ENCODE data around the gene MTCL1.

MTCL1 gene

DNA sequence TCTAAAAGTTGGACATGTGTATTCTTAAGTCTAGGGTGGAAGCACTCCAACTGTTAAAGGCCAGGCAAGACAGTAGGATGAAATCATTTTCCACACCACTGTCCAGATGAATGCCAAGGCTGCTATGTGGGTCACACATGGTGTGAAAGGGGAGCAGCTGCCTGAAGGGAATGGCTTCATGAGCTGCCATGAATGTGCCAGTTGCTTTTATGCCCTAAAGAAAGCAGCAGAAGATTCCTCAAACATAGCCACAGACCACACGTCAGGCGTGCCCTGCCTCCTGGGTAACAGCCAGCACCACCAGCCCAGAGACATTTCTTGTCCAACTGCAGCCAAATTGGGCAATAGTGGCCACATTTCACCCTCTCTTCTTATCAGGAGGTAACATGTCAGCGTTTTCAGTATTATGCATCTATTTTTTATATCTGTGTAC lies 130.2 kb downstream of the MTCL1 start:
- no peak for DNase-seq (ENCODE audit: extremely low spot score)

DNA sequence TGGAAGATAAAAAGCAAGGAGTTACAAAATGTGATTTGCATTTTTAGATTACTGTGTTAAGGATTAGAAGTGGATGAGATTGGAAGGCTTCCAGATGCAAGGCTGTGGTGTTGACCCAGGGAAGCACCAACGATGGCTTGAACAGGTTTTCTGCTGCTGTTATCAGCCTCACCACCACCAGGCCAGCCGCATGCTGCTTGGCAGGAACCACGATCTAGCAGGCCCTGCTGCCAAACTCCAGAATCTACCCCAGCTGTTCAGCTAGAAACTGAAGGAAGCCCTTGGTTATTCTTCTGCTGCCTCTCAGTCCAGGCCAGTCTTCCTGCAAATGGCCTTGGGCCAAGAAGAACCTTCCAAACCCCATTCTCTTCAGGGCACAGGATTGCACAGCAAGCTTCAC lies 133.9 kb downstream of the MTCL1 start:
- ChIA-PET POLR2A (no interaction called here), CTCF (interaction anchor here (1.0 kb wide), 1 partner anchor 28 kb away, joined by 3 read pairs; no protein-coding TSS in a partner anchor)
- no peak for TF ChIP-seq HDGF (IDR thresholded peaks at IDR 0.05; ENCODE audit: borderline replicate concordance)
- TF ChIP-seq FOXA1 (IDR thresholded peaks at IDR 0.05): no peak
- no peak for TF ChIP-seq FOXM1 (IDR thresholded peaks at IDR 0.05; ENCODE audit: borderline replicate concordance)
- DNase-seq (ENCODE audit: extremely low spot score): no peak

More for the DNA sequence above, 130.2 kb downstream of the MTCL1 start:
- CTCF ChIA-PET: no interaction called here
- POLR2A ChIA-PET: no interaction called here
- no peak for TF ChIP-seq FOXA1 (IDR thresholded peaks at IDR 0.05)
- no peak for TF ChIP-seq ARNT (IDR thresholded peaks at IDR 0.05)
- no peak for TF ChIP-seq BHLHE40 (IDR thresholded peaks at IDR 0.05; ENCODE audit: borderline replicate concordance)
- TF ChIP-seq SP1 (IDR thresholded peaks at IDR 0.05): no peak
- no peak for TF ChIP-seq ZNF384 (IDR thresholded peaks at IDR 0.05)
- TF ChIP-seq SUZ12 (IDR thresholded peaks at IDR 0.05): no peak
- TF ChIP-seq HDGF (IDR thresholded peaks at IDR 0.05; ENCODE audit: borderline replicate concordance): no peak
- TF ChIP-seq ELF4 (IDR thresholded peaks at IDR 0.05): no peak
- TF ChIP-seq TARDBP (IDR thresholded peaks at IDR 0.05): no peak
- TF ChIP-seq L3MBTL2 (conservative IDR thresholded peaks at IDR 0.05): no peak
- TF ChIP-seq, protein P1, sequence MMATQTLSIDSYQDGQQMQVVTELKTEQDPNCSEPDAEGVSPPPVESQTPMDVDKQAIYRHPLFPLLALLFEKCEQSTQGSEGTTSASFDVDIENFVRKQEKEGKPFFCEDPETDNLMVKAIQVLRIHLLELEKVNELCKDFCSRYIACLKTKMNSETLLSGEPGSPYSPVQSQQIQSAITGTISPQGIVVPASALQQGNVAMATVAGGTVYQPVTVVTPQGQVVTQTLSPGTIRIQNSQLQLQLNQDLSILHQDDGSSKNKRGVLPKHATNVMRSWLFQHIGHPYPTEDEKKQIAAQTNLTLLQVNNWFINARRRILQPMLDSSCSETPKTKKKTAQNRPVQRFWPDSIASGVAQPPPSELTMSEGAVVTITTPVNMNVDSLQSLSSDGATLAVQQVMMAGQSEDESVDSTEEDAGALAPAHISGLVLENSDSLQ (IDR thresholded peaks at IDR 0.05): no peak
- TF ChIP-seq FOXM1 (IDR thresholded peaks at IDR 0.05; ENCODE audit: borderline replicate concordance): no peak
- no peak for TF ChIP-seq NFRKB (IDR thresholded peaks at IDR 0.05)
- TF ChIP-seq LEF1 (IDR thresholded peaks at IDR 0.05; ENCODE audit: borderline replicate concordance): no peak
- TF ChIP-seq FOXK2 (IDR thresholded peaks at IDR 0.05): no peak
- no peak for TF ChIP-seq CTBP1 (IDR thresholded peaks at IDR 0.05; ENCODE audit: borderline replicate concordance)

DNA sequence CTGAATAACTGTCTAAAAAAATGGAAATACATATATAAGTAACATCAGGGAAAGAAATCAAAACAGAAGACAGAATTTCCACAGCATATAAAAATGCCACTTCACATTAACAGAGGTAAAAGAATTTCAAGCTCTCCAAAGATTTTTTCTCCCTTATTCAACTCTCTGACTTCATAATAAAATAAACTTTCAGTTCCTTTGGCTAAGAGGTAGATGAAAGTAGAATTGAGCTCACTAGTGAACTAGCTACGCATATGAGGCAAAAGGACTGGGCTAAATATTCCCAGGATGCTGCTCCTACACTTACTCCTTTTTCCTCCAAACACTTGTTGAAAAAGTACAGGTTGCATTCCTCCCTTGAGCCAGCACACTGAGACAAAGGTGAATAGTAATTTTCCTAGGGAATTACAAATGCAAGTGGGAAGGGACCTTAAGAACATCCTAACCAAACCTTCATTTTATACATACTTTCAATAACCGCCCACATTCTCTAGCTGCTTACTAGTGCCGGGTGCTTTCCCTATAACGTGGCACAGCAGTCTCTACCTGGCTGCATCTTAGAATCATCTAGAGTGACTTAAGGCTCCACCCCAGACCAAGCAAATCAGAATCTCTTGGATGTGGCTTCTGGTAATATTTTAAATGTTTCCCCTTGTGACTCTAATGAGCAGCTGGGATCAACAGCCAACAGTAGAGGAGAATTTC lies 136.6 kb downstream of the MTCL1 start:
- ChIA-PET CTCF (no interaction called here), POLR2A (no interaction called here)
- DNase-seq (ENCODE audit: extremely low spot score): no peak

DNA sequence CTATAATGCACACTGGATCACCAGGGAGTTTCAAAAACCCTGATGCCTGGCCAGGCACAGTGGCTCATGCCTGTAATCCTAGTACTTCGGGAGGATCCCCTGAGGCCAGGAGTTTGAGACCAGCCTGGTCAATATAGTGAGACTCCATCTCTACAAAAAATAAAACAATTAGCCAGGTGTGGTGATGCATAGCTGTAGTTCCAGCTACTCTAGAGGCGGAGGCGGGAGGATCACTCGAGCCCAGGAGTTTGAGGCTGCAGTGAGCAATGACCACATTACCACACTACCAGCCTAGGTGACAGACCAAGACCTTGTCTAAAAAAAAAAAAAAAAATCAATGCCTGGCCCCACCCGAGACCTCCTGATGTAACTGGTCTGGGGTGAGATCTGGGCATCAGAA lies 137.2 kb downstream of the MTCL1 start:
- ChIA-PET CTCF (no interaction called here), POLR2A (no interaction called here)
- no peak for DNase-seq (ENCODE audit: extremely low spot score)
- TF ChIP-seq HDGF (IDR thresholded peaks at IDR 0.05; ENCODE audit: borderline replicate concordance): no peak

More for the DNA sequence above, 136.6 kb downstream of the MTCL1 start:
- TF ChIP-seq L3MBTL2 (conservative IDR thresholded peaks at IDR 0.05) (no peak), TARDBP (IDR thresholded peaks at IDR 0.05) (no peak), FOXA1 (IDR thresholded peaks at IDR 0.05) (no peak), ARNT (IDR thresholded peaks at IDR 0.05) (no peak), LEF1 (IDR thresholded peaks at IDR 0.05; ENCODE audit: borderline replicate concordance) (no peak), BHLHE40 (IDR thresholded peaks at IDR 0.05; ENCODE audit: borderline replicate concordance) (no peak), FOXM1 (IDR thresholded peaks at IDR 0.05; ENCODE audit: borderline replicate concordance) (no peak), SUZ12 (IDR thresholded peaks at IDR 0.05) (no peak), ELF4 (IDR thresholded peaks at IDR 0.05) (no peak), CTBP1 (IDR thresholded peaks at IDR 0.05; ENCODE audit: borderline replicate concordance) (no peak), NFRKB (IDR thresholded peaks at IDR 0.05) (no peak), ZNF384 (IDR thresholded peaks at IDR 0.05) (no peak), SP1 (IDR thresholded peaks at IDR 0.05) (no peak), FOXK2 (IDR thresholded peaks at IDR 0.05) (no peak), HDGF (IDR thresholded peaks at IDR 0.05; ENCODE audit: borderline replicate concordance) (no peak)
- TF ChIP-seq, protein P1 (IDR thresholded peaks at IDR 0.05): no peak

DNA sequence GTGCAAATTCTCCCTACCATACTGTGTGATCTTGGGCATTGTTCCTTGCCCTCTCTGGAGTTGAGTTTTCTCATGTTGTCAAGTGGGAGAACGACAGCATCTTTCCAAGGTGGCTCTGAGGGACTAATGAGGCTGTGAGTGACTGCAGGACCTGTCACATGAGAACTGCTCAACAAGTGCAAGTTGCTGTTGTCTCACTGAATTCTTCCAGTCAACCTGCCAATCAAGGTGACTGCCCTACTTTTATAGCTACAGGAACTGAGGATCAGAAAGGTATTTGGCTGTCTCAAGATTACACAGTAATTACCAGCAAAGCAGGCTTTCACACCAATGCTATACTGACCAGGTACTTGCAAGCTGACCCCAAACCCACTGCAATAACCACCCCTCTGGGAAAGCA lies 137.6 kb downstream of the MTCL1 start:
- DNase-seq (ENCODE audit: extremely low spot score): no peak
- TF ChIP-seq ZNF384 (IDR thresholded peaks at IDR 0.05) (no peak), NFRKB (IDR thresholded peaks at IDR 0.05) (no peak), CTBP1 (IDR thresholded peaks at IDR 0.05; ENCODE audit: borderline replicate concordance) (no peak), FOXM1 (IDR thresholded peaks at IDR 0.05; ENCODE audit: borderline replicate concordance) (no peak), TARDBP (IDR thresholded peaks at IDR 0.05) (no peak), FOXA1 (IDR thresholded peaks at IDR 0.05) (no peak), ARNT (IDR thresholded peaks at IDR 0.05) (no peak), LEF1 (IDR thresholded peaks at IDR 0.05; ENCODE audit: borderline replicate concordance) (no peak), FOXK2 (IDR thresholded peaks at IDR 0.05) (no peak), SP1 (IDR thresholded peaks at IDR 0.05) (no peak)
- TF ChIP-seq, protein P1 (IDR thresholded peaks at IDR 0.05): no peak
- ChIA-PET POLR2A (no interaction called here), CTCF (no interaction called here)

DNA sequence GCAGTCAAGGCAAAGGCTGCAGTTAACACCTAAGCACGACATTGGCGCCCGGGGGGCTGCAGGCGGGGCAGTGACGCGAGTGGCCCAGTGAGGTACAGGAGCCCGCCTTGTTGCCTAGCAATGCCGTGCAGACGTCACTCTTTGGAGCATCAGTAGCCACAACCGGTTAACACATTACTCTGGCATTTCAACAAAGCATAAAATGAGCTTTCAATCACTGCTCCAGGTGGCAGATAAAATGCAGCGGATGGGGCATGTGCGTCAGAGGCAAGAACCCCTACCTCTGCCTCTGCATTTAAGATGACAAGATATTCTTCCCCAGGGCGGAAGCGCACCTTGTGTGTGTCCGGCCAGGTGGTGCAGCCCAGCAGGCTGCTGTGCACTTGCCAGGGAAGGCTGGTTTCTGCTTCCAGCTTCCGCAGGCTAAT lies 139.4 kb downstream of the MTCL1 start:
- no peak for TF ChIP-seq ELF4 (IDR thresholded peaks at IDR 0.05)
- TF ChIP-seq NFRKB (IDR thresholded peaks at IDR 0.05): no peak
- TF ChIP-seq, protein P1 (IDR thresholded peaks at IDR 0.05): no peak
- DNase-seq (ENCODE audit: extremely low spot score): no peak
- POLR2A ChIA-PET: no interaction called here
- CTCF ChIA-PET: interaction anchor here (0.6 kb wide), 1 partner anchor 148 kb away, joined by 4 read pairs; no protein-coding TSS in a partner anchor
